SH-SY5Y (cell line): ENCODE results near the gene SGCA.

Experiments used
- GATA2 ChIP-seq: IDR thresholded peaks from 2 replicates; pipeline ENCODE4 v1.6.1; 2011; ENCODE audit warnings: mild to moderate bottlenecking, low read depth, low read length
- GATA3 ChIP-seq: IDR thresholded peaks from 2 replicates; pipeline ENCODE4 v1.6.1; 2011; ENCODE audit warnings: low read depth, mild to moderate bottlenecking, low read length, moderate library complexity

GRCh38 chr17:50217591-50217990 is 51.8 kb downstream of the SGCA start:
- TF ChIP-seq GATA2 (no peak), GATA3 (no peak)
